HCT116 (cell line): ENCODE results near the gene GUCA1C. TPM values are rescaled to one million over a fixed set of nuclear protein-coding genes. Genes with fewer than 3 reads are reported as not detected.

Source experiments
- ATAC-seq: fragments of 200-7000 bp; cut with Tn5 transposase; 2 replicates; pipeline ENCODE4 v1.9.1; 2020; ENCODE audit warnings: mild to moderate bottlenecking, moderate library complexity
- Bru-seq: library from RNA; stranded (reverse); fragments of 400-500 nt; gene quantifications from one replicate; lab custom pipeline; 2021; lab: Mats Ljungman, UMichigan
- BruChase-seq, 2 experiments: library from RNA; stranded (reverse); fragments of 400-500 nt; gene quantifications; one replicate each; lab custom pipeline; 2021; lab: Mats Ljungman, UMichigan
- BruUV-seq: library from RNA; stranded (reverse); fragments of 400-500 nt; replicated peaks from 2 replicates; lab custom pipeline; 2021; lab: Mats Ljungman, UMichigan
- CTCF ChIA-PET: fragments of 300-600 bp; sonication (Branson Sonifier 250); formaldehyde crosslinking; loops from one replicate; lab custom pipeline; 2021; ENCODE audit warnings: antibody characterized with exemption; lab: Charles Lee
- POLR2A ChIA-PET: fragments of 300-600, 350-600 bp; sonication (Branson Sonifier 250); formaldehyde crosslinking; loops from one replicate; lab custom pipeline; 2021; ENCODE audit warnings: antibody characterized with exemption; lab: Charles Lee
- RAD21 ChIA-PET, 2 experiments: fragments of 300-600 bp; sonication (Branson Sonifier 250); formaldehyde crosslinking; loops; one replicate each; lab custom pipeline; 2023; ENCODE audit warnings: low total read pairs in 2 of 2; ENCODE audit not compliant: uncharacterized antibody in 2 of 2, unreplicated experiment in 2 of 2, low non-redundant PET in 1 of 2; lab: Charles Lee
- DNase-seq: peaks from one replicate; pipeline ENCODE4 v3.0.0-alpha.2; 2010; ENCODE audit warnings: low read depth, low spot score
- H2AFZ ChIP-seq: fragments of 200-600 bp; shearing (Covaris generic), sonication (generic); 2 replicates; pipeline ENCODE4 v1.6.1; 2017; ENCODE audit warnings: low read depth, mixed run types, mixed read lengths, antibody characterized with exemption, low read length; ENCODE audit not compliant: poor library complexity, severe bottlenecking
- H3K27ac ChIP-seq: 2 replicates; pipeline ENCODE4 v1.5.1; 2012; ENCODE audit warnings: low read depth, low read length
- H3K27me3 ChIP-seq: fragments of 200-600 bp; sonication (generic); 2 replicates; pipeline ENCODE4 v1.6.1; 2016; ENCODE audit warnings: mixed run types, low read length, mixed read lengths; ENCODE audit not compliant: insufficient read depth
- H3K36me3 ChIP-seq, 2 experiments: fragments of 200-500 bp in 1 of 2; fragments of 200-600 bp in 1 of 2; sonication (Bioruptor generic) in 1 of 2; sonication (generic) in 1 of 2; 2 replicates each; pipeline versions ENCODE4 v1.5.1 to v1.6.1; 2014 to 2016; ENCODE audit warnings: low read length in 2 of 2, inconsistent platforms in 1 of 2, mixed read lengths in 1 of 2, mixed run types in 1 of 2; ENCODE audit not compliant: insufficient read depth in 2 of 2, control insufficient read depth in 1 of 2
- H3K4me1 ChIP-seq, 2 experiments: fragments of 200-600 bp in 1 of 2; sonication (generic) in 1 of 2; 2 replicates each; pipeline versions ENCODE4 v1.5.1 to v1.6.1; 2012 to 2017; ENCODE audit warnings: low read length in 2 of 2, inconsistent platforms in 1 of 2, mild to moderate bottlenecking in 1 of 2, mixed read lengths in 1 of 2, mixed run types in 1 of 2, moderate library complexity in 1 of 2; ENCODE audit not compliant: insufficient read depth in 2 of 2, control insufficient read depth in 1 of 2
- H3K4me2 ChIP-seq: fragments of 200-600 bp; sonication (generic); 2 replicates; pipeline ENCODE4 v1.6.1; 2017; ENCODE audit warnings: mixed run types, low read length, mixed read lengths
- H3K4me3 ChIP-seq, 2 experiments: fragments of 200-600 bp in 1 of 2; sonication (generic) in 1 of 2; replicated peaks in 1 of 2; 2 replicates each; pipeline ENCODE4 v1.5.1; 2011 to 2016; ENCODE audit warnings: low read length in 2 of 2, control low read depth in 1 of 2, low read depth in 1 of 2, mild to moderate bottlenecking in 1 of 2, mixed read lengths in 1 of 2, mixed run types in 1 of 2
- H3K79me2 ChIP-seq: fragments of 200-600 bp; sonication (generic); 2 replicates; pipeline ENCODE4 v1.6.1; 2017; ENCODE audit warnings: mild to moderate bottlenecking, mixed run types, low read length, moderate library complexity, mixed read lengths; ENCODE audit not compliant: insufficient read depth
- H3K9ac ChIP-seq: fragments of 200-600 bp; sonication (generic); 2 replicates; pipeline ENCODE4 v1.6.1; 2016; ENCODE audit warnings: low read length, mixed read lengths
- H3K9me2 ChIP-seq: fragments of 200-600 bp; sonication (generic), shearing (Covaris generic); 2 replicates; pipeline ENCODE4 v1.6.1; 2017; ENCODE audit warnings: mixed run types, mild to moderate bottlenecking, moderate library complexity; ENCODE audit not compliant: insufficient read depth
- H3K9me3 ChIP-seq, 2 experiments: fragments of 200-500 bp in 1 of 2; fragments of 200-600 bp in 1 of 2; sonication (Bioruptor generic) in 1 of 2; sonication (generic) in 1 of 2; 2 replicates each; pipeline ENCODE4 v1.6.1; 2014 to 2017; ENCODE audit warnings: low read length in 2 of 2, mixed read lengths in 2 of 2, inconsistent platforms in 1 of 2, low read depth in 1 of 2, mild to moderate bottlenecking in 1 of 2, mixed run types in 1 of 2, moderate library complexity in 1 of 2; ENCODE audit not compliant: control insufficient read depth in 1 of 2, insufficient read depth in 1 of 2
- H4K20me1 ChIP-seq: fragments of 200-600 bp; sonication (generic), shearing (Covaris generic); 2 replicates; pipeline ENCODE4 v1.6.1; 2017; ENCODE audit warnings: mixed run types, mild to moderate bottlenecking, moderate library complexity; ENCODE audit not compliant: insufficient read depth
- EZH2phosphoT487 ChIP-seq: fragments of 200-600 bp; IDR thresholded peaks from 2 replicates; pipeline ENCODE4 v1.6.1; 2018; ENCODE audit warnings: antibody characterized with exemption, borderline replicate concordance
- JUND ChIP-seq: IDR thresholded peaks from 2 replicates; pipeline ENCODE4 v1.6.1; 2012
- SP1 ChIP-seq: IDR thresholded peaks from 2 replicates; pipeline ENCODE4 v1.6.1; 2012; ENCODE audit warnings: low read depth
- SRF ChIP-seq: IDR thresholded peaks from 2 replicates; pipeline ENCODE4 v1.6.1; 2012; ENCODE audit warnings: low read depth
- YY1 ChIP-seq: IDR thresholded peaks from 2 replicates; pipeline ENCODE4 v1.6.1; 2011; ENCODE audit warnings: low read length, low read depth, moderate library complexity, mild to moderate bottlenecking; ENCODE audit not compliant: insufficient replicate concordance; ENCODE audit errors: extremely low read depth
- intact Hi-C: fragments of 100-400 bp; cut with micrococcal nuclease; formaldehyde crosslinking; loops from 2 replicates; pipeline ENCODE4 v1.10.0; 2022
- long read RNA-seq: library from polyadenylated mRNA; unstranded; transcript quantifications from one replicate; pipeline ENCODE4 v2.0.0, GENCODE V29; 2021; ENCODE audit not compliant: unreplicated experiment
- polyA plus RNA-seq: library from polyadenylated mRNA; unstranded; fragments of >200 nt; gene quantifications from 2 replicates; pipeline ENCODE4 v1.2.1, GENCODE V29; 2012; ENCODE audit warnings: missing spikeins
- total RNA-seq: library from RNA; stranded (reverse); gene quantifications from one replicate; pipeline ENCODE4 v1.2.1, GENCODE V29; 2021; ENCODE audit not compliant: unreplicated experiment
- TF ChIP-seq, protein P1 (sequence below): IDR thresholded peaks from 2 replicates; pipeline ENCODE4 v1.6.1; 2011; ENCODE audit warnings: mild to moderate bottlenecking, low read length, moderate library complexity; ENCODE audit not compliant: insufficient replicate concordance; ENCODE audit errors: extremely low read depth
- TF ChIP-seq, protein P2 (sequence below): IDR thresholded peaks from 2 replicates; pipeline ENCODE4 v1.6.1; 2012; ENCODE audit warnings: low read depth

Gene GUCA1C, protein sequence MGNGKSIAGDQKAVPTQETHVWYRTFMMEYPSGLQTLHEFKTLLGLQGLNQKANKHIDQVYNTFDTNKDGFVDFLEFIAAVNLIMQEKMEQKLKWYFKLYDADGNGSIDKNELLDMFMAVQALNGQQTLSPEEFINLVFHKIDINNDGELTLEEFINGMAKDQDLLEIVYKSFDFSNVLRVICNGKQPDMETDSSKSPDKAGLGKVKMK
- total RNA-seq, result not detected
- not detected in 2 replicates for polyA plus RNA-seq
- not detected for Bru-seq, nascent RNA
- BruChase-seq, experiment 1, labeled RNA remaining after a 6-hour chase, result not detected
- not detected for BruChase-seq, experiment 2, labeled RNA remaining after a 2-hour chase
- long read RNA-seq, result 0 reads

DNA sequence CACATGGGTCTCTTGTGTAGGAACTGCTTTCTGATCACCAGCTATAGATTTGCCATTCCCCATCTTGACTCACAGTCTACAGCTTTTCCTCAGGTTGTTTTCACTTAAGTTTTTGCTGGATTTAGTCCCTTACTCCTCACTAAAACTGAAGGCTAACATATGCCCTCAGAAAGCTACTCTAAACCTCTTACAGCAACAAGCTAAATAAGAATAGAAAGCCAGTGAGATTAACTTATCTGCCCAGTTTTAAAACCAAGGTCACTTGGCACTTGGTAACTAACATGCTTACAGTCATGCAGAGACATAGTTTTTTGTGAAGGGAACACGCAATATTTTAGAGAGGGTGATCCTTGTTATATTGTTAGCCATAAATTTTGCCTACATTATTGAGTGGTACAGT is at the start of gene GUCA1C:
TSS of gene GUCA1C (minus strand) at position 180 of the 400 bp plus-strand sequence. CDS start at position 63, 117 bp downstream.
- Histone ChIP-seq H4K20me1 (no peaks in the 10 kb centered on the region), H3K4me1 (no peaks in the 10 kb centered on the region), H3K9ac (no peak within 1 kb of the TSS), H3K4me3 (no peak within 1 kb of the TSS), H3K79me2 (no peaks in the 10 kb centered on the region), H3K9me2 (no peaks in the 10 kb centered on the region), H3K36me3 (no peaks in the 10 kb centered on the region), H3K4me2 (no peak within 1 kb of the TSS), H3K27ac (no peak within 1 kb of the TSS), H3K9me3 (no peaks in the 10 kb centered on the region), H3K27me3 (no peaks in the 10 kb centered on the region), H2AFZ (peak within 1 kb of the TSS; percentile 42)
- RAD21 ChIA-PET, result no interaction called here
- BruUV-seq, result no TSS peak
- no peak for DNase-seq
- POLR2A ChIA-PET, result no interaction called here
- intact Hi-C loops, result no loop called here
- no peak for TF ChIP-seq SP1
- TF ChIP-seq, protein P1, sequence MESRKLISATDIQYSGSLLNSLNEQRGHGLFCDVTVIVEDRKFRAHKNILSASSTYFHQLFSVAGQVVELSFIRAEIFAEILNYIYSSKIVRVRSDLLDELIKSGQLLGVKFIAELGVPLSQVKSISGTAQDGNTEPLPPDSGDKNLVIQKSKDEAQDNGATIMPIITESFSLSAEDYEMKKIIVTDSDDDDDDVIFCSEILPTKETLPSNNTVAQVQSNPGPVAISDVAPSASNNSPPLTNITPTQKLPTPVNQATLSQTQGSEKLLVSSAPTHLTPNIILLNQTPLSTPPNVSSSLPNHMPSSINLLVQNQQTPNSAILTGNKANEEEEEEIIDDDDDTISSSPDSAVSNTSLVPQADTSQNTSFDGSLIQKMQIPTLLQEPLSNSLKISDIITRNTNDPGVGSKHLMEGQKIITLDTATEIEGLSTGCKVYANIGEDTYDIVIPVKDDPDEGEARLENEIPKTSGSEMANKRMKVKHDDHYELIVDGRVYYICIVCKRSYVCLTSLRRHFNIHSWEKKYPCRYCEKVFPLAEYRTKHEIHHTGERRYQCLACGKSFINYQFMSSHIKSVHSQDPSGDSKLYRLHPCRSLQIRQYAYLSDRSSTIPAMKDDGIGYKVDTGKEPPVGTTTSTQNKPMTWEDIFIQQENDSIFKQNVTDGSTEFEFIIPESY, result no peak
- no peak for TF ChIP-seq EZH2phosphoT487
- no peak for TF ChIP-seq SRF
- TF ChIP-seq, protein P2, sequence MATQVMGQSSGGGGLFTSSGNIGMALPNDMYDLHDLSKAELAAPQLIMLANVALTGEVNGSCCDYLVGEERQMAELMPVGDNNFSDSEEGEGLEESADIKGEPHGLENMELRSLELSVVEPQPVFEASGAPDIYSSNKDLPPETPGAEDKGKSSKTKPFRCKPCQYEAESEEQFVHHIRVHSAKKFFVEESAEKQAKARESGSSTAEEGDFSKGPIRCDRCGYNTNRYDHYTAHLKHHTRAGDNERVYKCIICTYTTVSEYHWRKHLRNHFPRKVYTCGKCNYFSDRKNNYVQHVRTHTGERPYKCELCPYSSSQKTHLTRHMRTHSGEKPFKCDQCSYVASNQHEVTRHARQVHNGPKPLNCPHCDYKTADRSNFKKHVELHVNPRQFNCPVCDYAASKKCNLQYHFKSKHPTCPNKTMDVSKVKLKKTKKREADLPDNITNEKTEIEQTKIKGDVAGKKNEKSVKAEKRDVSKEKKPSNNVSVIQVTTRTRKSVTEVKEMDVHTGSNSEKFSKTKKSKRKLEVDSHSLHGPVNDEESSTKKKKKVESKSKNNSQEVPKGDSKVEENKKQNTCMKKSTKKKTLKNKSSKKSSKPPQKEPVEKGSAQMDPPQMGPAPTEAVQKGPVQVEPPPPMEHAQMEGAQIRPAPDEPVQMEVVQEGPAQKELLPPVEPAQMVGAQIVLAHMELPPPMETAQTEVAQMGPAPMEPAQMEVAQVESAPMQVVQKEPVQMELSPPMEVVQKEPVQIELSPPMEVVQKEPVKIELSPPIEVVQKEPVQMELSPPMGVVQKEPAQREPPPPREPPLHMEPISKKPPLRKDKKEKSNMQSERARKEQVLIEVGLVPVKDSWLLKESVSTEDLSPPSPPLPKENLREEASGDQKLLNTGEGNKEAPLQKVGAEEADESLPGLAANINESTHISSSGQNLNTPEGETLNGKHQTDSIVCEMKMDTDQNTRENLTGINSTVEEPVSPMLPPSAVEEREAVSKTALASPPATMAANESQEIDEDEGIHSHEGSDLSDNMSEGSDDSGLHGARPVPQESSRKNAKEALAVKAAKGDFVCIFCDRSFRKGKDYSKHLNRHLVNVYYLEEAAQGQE, result no peak
- no peak for TF ChIP-seq YY1
- no peak for TF ChIP-seq JUND
- CTCF ChIA-PET, result no interaction called here
- no peak for ATAC-seq
